ENCODE results near the gene SMYD3. TPM values are rescaled to one million over a fixed set of nuclear protein-coding genes. Genes with fewer than 3 reads are reported as not detected.

The SMYD3 gene
- total and polyA plus RNA-seq, 9 of the 15 experiments (the other 6 are each of a cell fraction or from before 2014, with no cell fraction given), result 128 to 440 (median 197) TPM

GRCh38 chr1:246111570-246111969 lies 395.5 kb downstream of the SMYD3 start (continued):
- TF ChIP-seq MGA (IDR thresholded peaks at IDR 0.05) (peak; percentile 44), CEBPB (tag; IDR thresholded peaks at IDR 0.05) (0 out of 2 replicates have a peak, but pooled peaks have one; percentile 23), ARID2 (IDR thresholded peaks at IDR 0.05) (no peak), U2AF1 (optimal IDR thresholded peaks at IDR 0.05; ENCODE audit: low read depth, low read length) (no peak), SMARCA4 (IDR thresholded peaks at IDR 0.05) (peak; percentile 51; the same call in 1 of the 2 replicates), SNIP1 (IDR thresholded peaks at IDR 0.05; ENCODE audit: low read depth) (no peak), ZNF696 (CRISPR knock-in tag; conservative IDR thresholded peaks at IDR 0.05) (no peak), NKRF (IDR thresholded peaks at IDR 0.05; ENCODE audit: borderline replicate concordance) (no peak), ZNF3 (CRISPR knock-in tag; IDR thresholded peaks at IDR 0.05) (no peak), ZNF707 (CRISPR knock-in tag; conservative IDR thresholded peaks at IDR 0.05) (no peak), MCM2 (IDR thresholded peaks at IDR 0.05; ENCODE audit: low read depth) (no peak), SRSF7 (optimal IDR thresholded peaks at IDR 0.05; ENCODE audit: low read depth, low read length) (no peak), ZNF134 (CRISPR knock-in tag; conservative IDR thresholded peaks at IDR 0.05) (peak; percentile 74), RFX1 (IDR thresholded peaks at IDR 0.05) (no peak), EZH2 (IDR thresholded peaks at IDR 0.05; ENCODE audit: borderline replicate concordance, low read depth, low read length) (no peak), NFE2L1 (tag; IDR thresholded peaks at IDR 0.05; ENCODE audit: borderline replicate concordance, low read depth) (no peak), DMBX1 (CRISPR knock-in tag; IDR thresholded peaks at IDR 0.05; ENCODE audit: borderline replicate concordance) (peak; percentile 74; the same call in 1 of the 2 replicates), HMG20B (CRISPR knock-in tag; IDR thresholded peaks at IDR 0.05) (no peak)

Data from K562 (cell line).